AG04450 (cell line): ENCODE results near the gene PLD6. TPM values are rescaled to one million over a fixed set of nuclear protein-coding genes. Genes with fewer than 3 reads are reported as not detected.

ENCODE experiments used
- CTCF ChIA-PET: fragments of 300-600, 350-600 bp; formaldehyde crosslinking; extraction: SDS; loops from one replicate; lab custom pipeline; 2022; ENCODE audit warnings: antibody characterized with exemption, inconsistent platforms; lab: Charles Lee
- POLR2A ChIA-PET: fragments of 350-600 bp; formaldehyde crosslinking; extraction: SDS; loops from one replicate; lab custom pipeline; 2021; ENCODE audit warnings: antibody characterized with exemption, inconsistent platforms; lab: Yijun Ruan, JAX
- DNase-seq: peaks from one replicate; pipeline ENCODE4 v3.0.0-alpha.2; 2011; ENCODE audit warnings: low read depth, low spot score
- H3K27ac ChIP-seq: one replicate; pipeline ENCODE4 v1.5.1; 2012; ENCODE audit warnings: low read depth, low read length, control low read depth
- H3K27me3 ChIP-seq: one replicate; pipeline ENCODE4 v1.6.0; 2012; ENCODE audit warnings: low read length; ENCODE audit not compliant: control insufficient read depth, insufficient read depth
- H3K4me3 ChIP-seq: 2 replicates; pipeline ENCODE4 v1.5.1; 2011; ENCODE audit warnings: mild to moderate bottlenecking, low read depth, low read length, control low read depth
- H3K9me3 ChIP-seq: 2 replicates; pipeline ENCODE4 v1.5.1; 2012; ENCODE audit warnings: low read length; ENCODE audit not compliant: control insufficient read depth, insufficient read depth
- CTCF ChIP-seq: IDR thresholded peaks from 2 replicates; pipeline ENCODE4 v1.5.1; 2011; ENCODE audit warnings: low read depth, low read length, control low read depth, inconsistent platforms
- polyA plus RNA-seq: library from polyadenylated mRNA; depleted of rRNA; stranded (reverse); fragments of >200 nt; gene quantifications from 2 replicates; pipeline ENCODE4 v1.2.3, GENCODE V29; 2011; rRNA removed
- small RNA-seq: library from RNA; depleted of rRNA; stranded (forward); fragments of <200 nt; gene quantifications from one replicate; pipeline ENCODE3, GENCODE V24; 2012; ENCODE audit warnings: low read depth; ENCODE audit not compliant: insufficient read length

Gene PLD6
- polyA plus RNA-seq, 1 experiment: 1.6 TPM

GRCh38 chr17:17153071-17153470 is 53.1 kb downstream of the PLD6 start:
- H3K27me3 ChIP-seq: no peaks in the 10 kb centered on the region
- CTCF ChIA-PET: interaction anchor here (1.6 to 2.0 kb wide), 2 partner anchors 12 to 155 kb away, joined by 5 to 12 read pairs; no protein-coding TSS in a partner anchor
- no peak overlapping the region for H3K27ac ChIP-seq
- H3K4me3 ChIP-seq: no peak overlapping the region
- H3K9me3 ChIP-seq: no peaks in the 10 kb centered on the region
- POLR2A ChIA-PET: no interaction called here
- DNase-seq: no peak
- TF ChIP-seq CTCF: no peak

DNA sequence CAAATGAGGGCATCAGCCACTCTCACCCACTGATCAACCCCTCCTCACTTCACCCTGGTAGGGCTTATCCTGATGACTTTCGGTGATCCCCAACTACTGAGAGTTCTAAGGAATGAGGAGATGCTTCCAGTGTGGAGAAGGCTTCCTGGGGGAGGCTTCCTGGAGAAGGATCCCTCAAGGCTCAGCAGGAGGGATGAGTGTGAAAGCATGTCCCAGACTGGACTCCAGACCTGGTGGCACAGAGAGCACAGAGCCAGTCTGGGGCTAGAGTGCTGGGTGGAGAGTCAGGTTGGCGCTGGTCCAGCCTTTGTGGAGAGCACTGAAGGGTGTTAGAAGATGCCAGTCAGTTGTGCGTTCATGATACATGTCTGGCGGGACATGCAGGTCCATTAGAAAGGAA is 53.7 kb downstream of the PLD6 start:
- ChIA-PET POLR2A (no interaction called here), CTCF (interaction anchor here (1.6 to 2.0 kb wide), 2 partner anchors 11 to 155 kb away, joined by 5 to 12 read pairs; no protein-coding TSS in a partner anchor)
- Histone ChIP-seq H3K4me3 (no peak overlapping the region), H3K27me3 (no peaks in the 10 kb centered on the region), H3K9me3 (no peaks in the 10 kb centered on the region), H3K27ac (peak overlapping the region; percentile 70)
- DNase-seq: no peak
- TF ChIP-seq CTCF: no peak

GRCh38 chr17:17151962-17152361 is 54.2 kb downstream of the PLD6 start:
- no peak for TF ChIP-seq CTCF
- DNase-seq: peak; percentile 72
- ChIA-PET CTCF (interaction anchor here (1.6 to 2.0 kb wide), 2 partner anchors 10 to 154 kb away, joined by 5 to 12 read pairs; no protein-coding TSS in a partner anchor), POLR2A (no interaction called here)
- H3K9me3 ChIP-seq: no peaks in the 10 kb centered on the region
- no peak overlapping the region for H3K4me3 ChIP-seq
- peak overlapping the region; percentile 78 for H3K27ac ChIP-seq
- no peaks in the 10 kb centered on the region for H3K27me3 ChIP-seq

GRCh38 chr17:17151541-17151940 is 54.6 kb downstream of the PLD6 start:
- TF ChIP-seq CTCF: no peak
- POLR2A ChIA-PET: no interaction called here
- H3K9me3 ChIP-seq: no peaks in the 10 kb centered on the region
- CTCF ChIA-PET: interaction anchor here (1.6 to 2.0 kb wide), 2 partner anchors 10 to 154 kb away, joined by 5 to 12 read pairs; no protein-coding TSS in a partner anchor
- H3K27me3 ChIP-seq: no peaks in the 10 kb centered on the region
- DNase-seq: no peak
- peak overlapping the region; percentile 78 for H3K27ac ChIP-seq
- no peak overlapping the region for H3K4me3 ChIP-seq

- CTCF ChIA-PET: interaction anchor here (0.6 kb wide), 1 partner anchor 84 kb away, joined by 3 read pairs; no protein-coding TSS in a partner anchor
Measured at GRCh38 chr17:17151055-17151454, 55.1 kb downstream of the PLD6 start.

More at GRCh38 chr17:17151055-17151454, 55.1 kb downstream of the PLD6 start:
- Histone ChIP-seq H3K4me3 (no peak overlapping the region), H3K27me3 (no peaks in the 10 kb centered on the region), H3K27ac (peak overlapping the region; percentile 78), H3K9me3 (no peaks in the 10 kb centered on the region)
- TF ChIP-seq CTCF: no peak
- DNase-seq: peak; percentile 29
- POLR2A ChIA-PET: no interaction called here

Small RNA genes within 50 kb of the gene (small RNA-seq; reads per million reads assigned to genes)
- gene RNU6-767P: not detected

Other genes with a start within 250 kb of the PLD6 start
- gene TNFRSF13B, start 234.2 kb downstream of the PLD6 start, polyA plus RNA-seq: not detected in 2 replicates
- gene MPRIP, start 163.9 kb downstream of the PLD6 start, polyA plus RNA-seq: 95.0 and 122 TPM in 2 replicates
- 13.7 and 17.8 TPM in 2 replicates for gene FLCN, start 30.8 kb upstream of the PLD6 start, polyA plus RNA-seq
- gene COPS3, start 74.9 kb upstream of the PLD6 start, polyA plus RNA-seq: 79.3 and 91.2 TPM in 2 replicates
- gene NT5M, start 97.0 kb upstream of the PLD6 start, polyA plus RNA-seq: 0.22 and 0.36 TPM in 2 replicates